Measurements from ENCODE around the gene HSD17B1.

The HSD17B1 gene

GRCh38 chr17:42522798-42523278 lies 29.9 kb upstream of the HSD17B1 start:
- no peak for DNase-seq (ENCODE audit: low read depth)
- in situ Hi-C loops (cut with HindIII; ENCODE audit: low sequenced_read_pairs), result no loop called here
- no peak for TF ChIP-seq CTCF (IDR thresholded peaks at IDR 0.05; ENCODE audit: low read depth, low read length, missing control alignments)
- H3K4me3 ChIP-seq (ENCODE audit: low read depth, low read length), result no peak overlapping the region

- TF ChIP-seq CTCF (IDR thresholded peaks at IDR 0.05; ENCODE audit: low read depth, low read length, missing control alignments), result no peak
- in situ Hi-C loops (cut with HindIII; ENCODE audit: low sequenced_read_pairs), result no loop called here
- DNase-seq (ENCODE audit: low read depth), result no peak
- H3K4me3 ChIP-seq (ENCODE audit: low read depth, low read length), result no peak overlapping the region
Measured at GRCh38 chr17:42525221-42525620, 27.5 kb upstream of the HSD17B1 start.

GRCh38 chr17:42526031-42526444 lies 26.7 kb upstream of the HSD17B1 start:
- TF ChIP-seq CTCF (IDR thresholded peaks at IDR 0.05; ENCODE audit: low read depth, low read length, missing control alignments), result no peak
- DNase-seq (ENCODE audit: low read depth), result no peak
- no peak overlapping the region for H3K4me3 ChIP-seq (ENCODE audit: low read depth, low read length)
- in situ Hi-C loops (cut with HindIII; ENCODE audit: low sequenced_read_pairs), result no loop called here

GRCh38 chr17:42527932-42528331 lies 24.8 kb upstream of the HSD17B1 start:
- no peak for DNase-seq (ENCODE audit: low read depth)
- in situ Hi-C loops (cut with HindIII; ENCODE audit: low sequenced_read_pairs), result no loop called here
- TF ChIP-seq CTCF (IDR thresholded peaks at IDR 0.05; ENCODE audit: low read depth, low read length, missing control alignments), result no peak
- no peak overlapping the region for H3K4me3 ChIP-seq (ENCODE audit: low read depth, low read length)

GRCh38 chr17:42529061-42529460 lies 23.7 kb upstream of the HSD17B1 start:
- no peak overlapping the region for H3K4me3 ChIP-seq (ENCODE audit: low read depth, low read length)
- TF ChIP-seq CTCF (IDR thresholded peaks at IDR 0.05; ENCODE audit: low read depth, low read length, missing control alignments), result no peak
- in situ Hi-C loops (cut with HindIII; ENCODE audit: low sequenced_read_pairs), result no loop called here
- no peak for DNase-seq (ENCODE audit: low read depth)

GRCh38 chr17:42530952-42531454 lies 21.7 kb upstream of the HSD17B1 start:
- H3K4me3 ChIP-seq (ENCODE audit: low read depth, low read length), result no peak overlapping the region
- TF ChIP-seq CTCF (IDR thresholded peaks at IDR 0.05; ENCODE audit: low read depth, low read length, missing control alignments), result no peak
- no peak for DNase-seq (ENCODE audit: low read depth)
- in situ Hi-C loops (cut with HindIII; ENCODE audit: low sequenced_read_pairs), result no loop called here

All from astrocyte of the cerebellum (primary cell).